Omental fat pad (tissue), 4 donors: ENCODE data around the gene DGLUCY. TPM values are rescaled to one million over a fixed set of nuclear protein-coding genes. Genes with fewer than 3 reads are reported as not detected.
"Not testable (repeated sequence)": the region's sequence is repeated elsewhere in the genome, so short reads cannot be mapped to it uniquely, and the experiment has no call there.

Experiments used
- ATAC-seq: fragments of 150-250 bp; one replicate; pipeline ENCODE4 v1.9.1; 2016; ENCODE audit warnings: mild to moderate bottlenecking, moderate library complexity; ENCODE audit not compliant: low FRiP score
- DNase-seq: peaks from one replicate; pipeline ENCODE4 v3.0.0-alpha.2; 2019; ENCODE audit warnings: low spot score
- CTCF ChIP-seq, 3 donors: fragments of 450-650 bp; IDR thresholded peaks; one replicate each; pipeline ENCODE4 v1.5.1; 2016 to 2017; ENCODE audit warnings: antibody characterized with exemption in 3 of 3, mild to moderate bottlenecking in 3 of 3, moderate library complexity in 2 of 3
- total RNA-seq, 4 donors: library from RNA; depleted of rRNA; stranded (reverse); fragments of >200 nt; gene quantifications; one replicate each; pipeline ENCODE4 v1.1.0, GENCODE V29; 2016

DGLUCY gene
- total RNA-seq, 4 donors from 2014 or later = 27.5 to 93.2 (median 39.3) TPM

DNA sequence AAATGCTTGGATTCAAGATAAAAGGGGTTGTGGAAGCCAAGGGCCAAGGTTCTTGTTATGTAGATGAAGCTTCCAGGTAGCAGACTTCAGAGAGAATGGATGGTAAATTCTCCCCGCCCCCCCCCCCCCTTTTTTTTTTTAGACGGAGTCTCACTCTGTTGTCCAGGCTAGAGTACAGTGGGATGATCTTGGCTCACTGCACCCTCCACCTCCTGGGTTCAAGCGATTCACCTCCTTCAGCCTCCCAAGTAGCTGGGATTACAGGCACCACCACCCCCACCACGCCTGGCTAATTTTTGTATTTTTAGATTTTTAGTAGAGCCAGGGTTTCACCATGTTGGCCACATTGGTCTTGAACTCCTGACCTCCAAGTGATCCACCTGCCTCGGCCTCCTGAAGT is 4.1 kb downstream of the DGLUCY start:
- no peak for TF ChIP-seq CTCF (IDR thresholded peaks at IDR 0.05)
- DNase-seq = no peak
- no peak for ATAC-seq

GRCh38 chr14:91118511-91119068 is 4.7 kb downstream of the DGLUCY start:
- TF ChIP-seq CTCF (IDR thresholded peaks at IDR 0.05) = no peak
- DNase-seq = no peak
- ATAC-seq = no peak

DNA sequence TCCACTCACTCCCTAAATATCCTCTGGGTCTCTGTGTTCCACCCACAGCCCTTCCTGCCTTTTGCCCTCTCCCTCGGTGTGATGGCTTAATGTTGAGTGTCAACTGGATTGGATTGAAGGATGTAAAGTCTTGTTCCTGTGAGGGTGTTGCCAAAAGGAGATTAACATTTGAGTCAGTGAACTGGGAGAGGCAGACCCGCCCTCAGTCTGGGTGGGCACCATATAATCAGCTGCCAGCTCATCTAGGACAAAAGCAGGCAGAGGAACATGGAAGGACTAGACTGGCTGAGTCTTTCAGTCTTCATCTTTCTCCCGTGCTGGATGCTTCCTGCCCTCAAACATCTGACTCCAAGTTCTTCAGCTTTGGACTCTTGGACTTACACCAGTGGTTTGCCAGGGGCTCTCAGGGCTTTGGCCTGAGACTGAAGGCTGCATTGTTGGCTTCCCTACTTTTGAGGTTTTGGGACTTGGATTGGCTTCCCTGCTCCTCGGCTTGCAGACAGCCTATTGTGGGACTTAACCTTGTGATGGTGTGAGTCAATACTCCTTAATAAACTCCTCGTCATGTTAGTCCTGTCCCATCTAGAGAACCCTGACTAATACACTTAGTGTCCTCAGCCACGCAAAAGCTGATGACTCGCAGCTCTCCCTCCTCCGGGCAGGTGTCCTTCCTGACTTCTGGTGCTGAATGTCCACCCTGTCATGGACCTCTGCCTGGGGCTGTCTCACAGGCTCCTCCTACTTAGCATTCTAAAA is 5.9 kb downstream of the DGLUCY start:
- DNase-seq = no peak
- no peak for TF ChIP-seq CTCF (IDR thresholded peaks at IDR 0.05)
- peak; percentile 40 for ATAC-seq

DNA sequence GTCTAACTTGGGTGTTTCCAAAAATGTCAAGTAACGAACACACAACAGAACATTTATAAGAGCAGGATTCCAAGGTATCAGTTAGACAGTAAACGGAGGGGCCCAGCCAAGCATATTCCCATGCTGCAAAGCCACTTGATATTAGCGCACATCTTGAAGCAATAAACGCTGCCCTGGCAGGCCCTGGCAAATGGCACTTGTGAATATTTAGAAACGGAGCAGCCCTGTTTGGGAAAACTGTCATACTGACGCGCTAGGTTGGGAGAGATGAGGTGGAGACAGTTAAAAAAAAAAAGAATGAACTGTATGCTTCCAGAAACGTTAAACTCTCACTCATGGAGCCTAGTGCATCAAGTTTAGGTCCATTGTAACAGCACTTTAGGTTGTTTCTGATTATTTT is 9.3 kb downstream of the DGLUCY start:
- no peak for DNase-seq
- no peak for ATAC-seq
- no peak for TF ChIP-seq CTCF (IDR thresholded peaks at IDR 0.05)

DNA sequence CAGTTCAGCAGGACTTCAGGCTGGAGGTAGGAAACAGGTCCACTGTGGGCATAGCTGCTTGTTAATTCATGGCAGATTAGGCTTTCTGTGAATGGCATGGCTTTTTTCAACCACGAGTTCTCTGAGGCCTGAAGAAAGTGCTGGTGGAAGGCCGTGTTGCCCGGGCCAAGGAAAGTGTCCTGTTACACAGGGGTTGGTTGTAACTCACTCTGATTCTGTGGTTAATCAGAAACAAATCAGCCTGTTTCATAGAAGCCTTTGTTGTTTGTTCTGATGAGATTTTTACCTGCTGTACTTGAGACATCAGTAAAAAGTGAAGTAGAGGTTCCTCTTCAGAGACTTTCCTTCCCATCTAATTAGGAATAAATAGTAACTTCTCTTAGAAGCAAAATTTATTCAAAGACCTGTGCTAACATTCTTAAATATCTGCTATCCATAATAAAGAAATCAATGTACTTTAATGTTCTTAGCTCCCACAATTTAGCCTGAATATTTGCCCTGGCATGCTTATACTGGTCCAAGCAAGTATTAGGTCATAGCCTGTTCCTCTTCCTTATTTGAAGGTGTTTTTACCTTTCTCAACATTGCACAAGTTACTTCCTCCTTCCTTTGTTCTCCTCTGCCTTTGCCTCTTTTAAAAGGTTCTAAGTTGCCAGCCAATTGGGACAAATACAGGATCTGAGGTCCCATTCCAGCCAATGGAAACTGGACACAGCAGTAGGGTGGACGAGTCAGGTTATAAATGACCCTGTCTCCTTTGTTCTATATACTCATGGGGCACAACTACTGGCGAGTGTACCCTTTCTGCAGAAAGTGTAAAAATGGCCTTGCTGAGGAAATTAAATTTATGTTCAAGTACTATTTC is 10.8 kb downstream of the DGLUCY start:
- not testable (repeated sequence) for ATAC-seq, DNase-seq

- no peak for TF ChIP-seq CTCF (IDR thresholded peaks at IDR 0.05)
- no peak for DNase-seq
- no peak for ATAC-seq
Measured at GRCh38 chr14:91125271-91125660, 11.4 kb downstream of the DGLUCY start.

GRCh38 chr14:91125801-91126200 is 11.9 kb downstream of the DGLUCY start:
- no peak for ATAC-seq
- no peak for DNase-seq
- no peak for TF ChIP-seq CTCF (IDR thresholded peaks at IDR 0.05)
